ENCODE measurements around the gene CALN1.

DNA sequence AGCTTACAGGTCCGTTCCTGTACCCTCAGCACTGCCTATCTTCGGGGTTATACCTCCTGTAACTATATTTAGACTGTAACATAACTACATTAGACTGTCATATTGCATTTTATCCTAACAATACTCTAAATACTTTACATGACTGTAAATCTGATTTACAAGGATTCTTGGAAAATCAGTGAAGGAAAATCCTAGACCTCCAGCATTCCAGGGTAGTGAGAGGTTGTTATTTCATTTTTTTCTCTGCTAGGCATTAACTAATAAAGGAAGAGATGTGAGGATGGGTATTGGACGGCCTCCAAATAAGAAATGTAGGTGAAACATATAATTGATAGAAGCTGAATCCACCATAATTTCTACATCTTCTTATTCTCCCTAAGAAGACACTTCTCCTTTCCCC lies 569.4 kb downstream of the CALN1 start:
- TF ChIP-seq, protein P1, sequence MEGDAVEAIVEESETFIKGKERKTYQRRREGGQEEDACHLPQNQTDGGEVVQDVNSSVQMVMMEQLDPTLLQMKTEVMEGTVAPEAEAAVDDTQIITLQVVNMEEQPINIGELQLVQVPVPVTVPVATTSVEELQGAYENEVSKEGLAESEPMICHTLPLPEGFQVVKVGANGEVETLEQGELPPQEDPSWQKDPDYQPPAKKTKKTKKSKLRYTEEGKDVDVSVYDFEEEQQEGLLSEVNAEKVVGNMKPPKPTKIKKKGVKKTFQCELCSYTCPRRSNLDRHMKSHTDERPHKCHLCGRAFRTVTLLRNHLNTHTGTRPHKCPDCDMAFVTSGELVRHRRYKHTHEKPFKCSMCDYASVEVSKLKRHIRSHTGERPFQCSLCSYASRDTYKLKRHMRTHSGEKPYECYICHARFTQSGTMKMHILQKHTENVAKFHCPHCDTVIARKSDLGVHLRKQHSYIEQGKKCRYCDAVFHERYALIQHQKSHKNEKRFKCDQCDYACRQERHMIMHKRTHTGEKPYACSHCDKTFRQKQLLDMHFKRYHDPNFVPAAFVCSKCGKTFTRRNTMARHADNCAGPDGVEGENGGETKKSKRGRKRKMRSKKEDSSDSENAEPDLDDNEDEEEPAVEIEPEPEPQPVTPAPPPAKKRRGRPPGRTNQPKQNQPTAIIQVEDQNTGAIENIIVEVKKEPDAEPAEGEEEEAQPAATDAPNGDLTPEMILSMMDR (IDR thresholded peaks at IDR 0.05; ENCODE audit: poor library complexity): no peak
- no peak for TF ChIP-seq EZH2phosphoT487 (IDR thresholded peaks at IDR 0.05; ENCODE audit: low read depth, severe bottlenecking, unreplicated experiment)
- no peak for TF ChIP-seq EZH2 (IDR thresholded peaks at IDR 0.05; ENCODE audit: borderline replicate concordance)
